Measurements from ENCODE around the gene ZNF503.

- TF ChIP-seq MYC (IDR thresholded peaks at IDR 0.05; ENCODE audit: insufficient read depth, insufficient read length, insufficient replicate concordance, low read length, severe bottlenecking) (no peak), CTCF (IDR thresholded peaks at IDR 0.05 in 2 of 3, conservative IDR thresholded peaks at IDR 0.05 in 1 of 3; ENCODE audit: control insufficient read depth in 2 of 3, extremely low read depth in 1 of 3, insufficient read depth in 1 of 3, low read depth in 3 of 3, low read length in 3 of 3) (no peak), IKZF1 (conservative IDR thresholded peaks at IDR 0.05) (no peak), BCLAF1 (IDR thresholded peaks at IDR 0.05) (no peak)
These were observed 38.1 kb downstream of the ZNF503 start for GRCh38 chr10:75363431-75363830.

Measured in GM12878 (cell line).